PC-9 (cell line): ENCODE measurements around the gene SLC1A2. TPM values are rescaled to one million over a fixed set of nuclear protein-coding genes. Genes with fewer than 3 reads are reported as not detected.

Source experiments
- BruUV-seq: library from RNA; stranded (reverse); fragments of 400-500 nt; replicated peaks from 2 replicates; lab custom pipeline; 2021; lab: Mats Ljungman, UMichigan
- CTCF ChIA-PET: fragments of 300-600 bp; sonication (Branson Sonifier 250); formaldehyde crosslinking; loops from one replicate; lab custom pipeline; 2022; ENCODE audit warnings: antibody characterized with exemption; lab: Charles Lee
- POLR2A ChIA-PET: fragments of 300-600 bp; sonication (Branson Sonifier 250); formaldehyde crosslinking; loops from one replicate; lab custom pipeline; 2022; ENCODE audit warnings: antibody characterized with exemption; ENCODE audit not compliant: unreplicated experiment; lab: Charles Lee
- DNase-seq, 2 experiments: peaks; one replicate each; pipeline versions ENCODE4 v3.0.0 to v3.0.0-alpha.2; 2015 to 2022; ENCODE audit warnings: mixed read lengths in 1 of 2
- H2AFZ ChIP-seq: fragments of 200-600 bp; sonication (generic); 2 replicates; pipeline ENCODE4 v1.8.1; 2017; ENCODE audit warnings: antibody characterized with exemption
- H3F3A ChIP-seq: fragments of 200-600 bp; sonication (generic); 2 replicates; pipeline ENCODE4 v1.8.1; 2017; ENCODE audit warnings: antibody characterized with exemption, mild to moderate bottlenecking, low read depth; ENCODE audit not compliant: insufficient read depth
- H3K27ac ChIP-seq: fragments of 200-600 bp; sonication (generic); 2 replicates; pipeline ENCODE4 v1.6.1; 2016; ENCODE audit warnings: mixed run types
- H3K27me3 ChIP-seq: fragments of 200-600 bp; sonication (generic); 2 replicates; pipeline ENCODE4 v1.6.1; 2016; ENCODE audit warnings: low read depth, mixed run types; ENCODE audit not compliant: insufficient read depth
- H3K36me3 ChIP-seq: fragments of 200-600 bp; sonication (generic); 2 replicates; pipeline ENCODE4 v1.6.1; 2016; ENCODE audit warnings: low read depth, mixed run types
- H3K4me1 ChIP-seq: fragments of 200-600 bp; sonication (generic); replicated peaks from 2 replicates; pipeline ENCODE4 v1.6.1; 2016; ENCODE audit warnings: mixed run types; ENCODE audit not compliant: insufficient read depth
- H3K4me2 ChIP-seq: fragments of 200-600 bp; sonication (generic); 2 replicates; pipeline ENCODE4 v1.6.1; 2017; ENCODE audit warnings: mixed run types
- H3K4me3 ChIP-seq: fragments of 200-600 bp; sonication (generic); 2 replicates; pipeline ENCODE4 v1.6.1; 2016; ENCODE audit warnings: mixed run types
- H3K79me2 ChIP-seq: fragments of 200-600 bp; sonication (generic); 2 replicates; pipeline ENCODE4 v1.6.1; 2017; ENCODE audit warnings: low read depth, mixed run types
- H3K9me2 ChIP-seq: fragments of 200-600 bp; sonication (generic); 2 replicates; pipeline ENCODE4 v1.8.1; 2017; ENCODE audit warnings: mild to moderate bottlenecking; ENCODE audit not compliant: insufficient read depth
- H3K9me3 ChIP-seq: fragments of 200-600 bp; sonication (generic); 2 replicates; pipeline ENCODE4 v1.8.1; 2016; ENCODE audit warnings: low read depth; ENCODE audit not compliant: insufficient read depth
- H4K20me1 ChIP-seq: fragments of 200-600 bp; sonication (generic); 2 replicates; pipeline ENCODE4 v1.8.1; 2017; ENCODE audit not compliant: insufficient read depth
- CTCF ChIP-seq: fragments of 200-600 bp; sonication (generic); conservative IDR thresholded peaks from 2 replicates; pipeline ENCODE4 v1.6.1; 2017; ENCODE audit warnings: mixed run types, antibody characterized with exemption, mild to moderate bottlenecking, moderate library complexity
- EZH2 ChIP-seq: fragments of 200-600 bp; sonication (generic); IDR thresholded peaks from 2 replicates; pipeline ENCODE4 v1.8.0; 2017; ENCODE audit warnings: antibody characterized with exemption, low read depth
- intact Hi-C: fragments of 100-400 bp; cut with micrococcal nuclease; formaldehyde crosslinking; loops from one replicate; pipeline ENCODE4 v1.10.0; 2022; ENCODE audit not compliant: unreplicated experiment
- total RNA-seq: library from RNA; stranded (reverse); gene quantifications from 2 replicates; pipeline ENCODE4 v1.2.3, GENCODE V29; 2021

Gene SLC1A2
- total RNA-seq, 1 experiment from 2014 or later: 0.09 TPM

- no peak overlapping the region for H3K4me2 ChIP-seq
- H3K27ac ChIP-seq: no peak overlapping the region
- no peak overlapping the region for H3K4me3 ChIP-seq
- ChIA-PET POLR2A (no interaction called here), CTCF (interaction anchor here (0.7 kb wide), 3 partner anchors 11 to 729 kb away, joined by 3 to 11 read pairs (median 6); no protein-coding TSS in a partner anchor)
- H3K4me1 ChIP-seq: no peaks in the 10 kb centered on the region
- H2AFZ ChIP-seq: no peak overlapping the region
- H3K36me3 ChIP-seq: no peaks in the 10 kb centered on the region
- DNase-seq: no peak
- intact Hi-C loops: no loop called here
- no peaks in the 10 kb centered on the region for H4K20me1 ChIP-seq
- H3K9me2 ChIP-seq: no peaks in the 10 kb centered on the region
- no peaks in the 10 kb centered on the region for H3K79me2 ChIP-seq
- TF ChIP-seq CTCF (no peak), EZH2 (no peak)
- H3K27me3 ChIP-seq: peaks cover 80% of the 10 kb centered on the region
- no peaks in the 10 kb centered on the region for H3F3A ChIP-seq
- no TSS peak for BruUV-seq
- H3K9me3 ChIP-seq: no peaks in the 10 kb centered on the region
Observed at GRCh38 chr11:35419830-35420333, 524 bp upstream of the SLC1A2 start.

- peak in 1 of 2 experiments; percentile 5 for DNase-seq
- no peak overlapping the region for H3K4me3 ChIP-seq
- H3K79me2 ChIP-seq: no peaks in the 10 kb centered on the region
- H3K9me3 ChIP-seq: no peaks in the 10 kb centered on the region
- no peaks in the 10 kb centered on the region for H3K36me3 ChIP-seq
- peaks cover 74% of the 10 kb centered on the region for H3K27me3 ChIP-seq
- H3K4me2 ChIP-seq: no peak overlapping the region
- ChIA-PET POLR2A (no interaction called here), CTCF (interaction anchor here (0.6 to 0.7 kb wide), 2 partner anchors 138 to 413 kb away, joined by 3 to 5 read pairs; no protein-coding TSS in a partner anchor)
- BruUV-seq: no TSS peak
- intact Hi-C loops: no loop called here
- no peak for TF ChIP-seq EZH2
- no peak for TF ChIP-seq CTCF
- H3K9me2 ChIP-seq: no peaks in the 10 kb centered on the region
- no peaks in the 10 kb centered on the region for H3K4me1 ChIP-seq
- no peak overlapping the region for H3K27ac ChIP-seq
- no peak overlapping the region for H2AFZ ChIP-seq
- H3F3A ChIP-seq: no peaks in the 10 kb centered on the region
- no peaks in the 10 kb centered on the region for H4K20me1 ChIP-seq
Observed at GRCh38 chr11:35418282-35419183, 825 bp downstream of the SLC1A2 start.

- H3K4me2 ChIP-seq: no peak overlapping the region
- H3K9me3 ChIP-seq: no peaks in the 10 kb centered on the region
- ChIA-PET CTCF (no interaction called here), POLR2A (no interaction called here)
- BruUV-seq: no TSS peak
- H3K27ac ChIP-seq: no peak overlapping the region
- intact Hi-C loops: no loop called here
- no peaks in the 10 kb centered on the region for H3K36me3 ChIP-seq
- no peaks in the 10 kb centered on the region for H3K79me2 ChIP-seq
- no peaks in the 10 kb centered on the region for H3K4me1 ChIP-seq
- no peak overlapping the region for H2AFZ ChIP-seq
- peaks cover 43% of the 10 kb centered on the region for H3K27me3 ChIP-seq
- no peak overlapping the region for H3K4me3 ChIP-seq
- no peak for DNase-seq
- no peaks in the 10 kb centered on the region for H4K20me1 ChIP-seq
- no peaks in the 10 kb centered on the region for H3F3A ChIP-seq
- no peaks in the 10 kb centered on the region for H3K9me2 ChIP-seq
- TF ChIP-seq EZH2 (no peak), CTCF (no peak)
Observed at GRCh38 chr11:35415487-35415886, 3.9 kb downstream of the SLC1A2 start.
